ENCODE data around the gene RAD51B. TPM values are rescaled to one million over a fixed set of nuclear protein-coding genes. Genes with fewer than 3 reads are reported as not detected.
"Not testable (repeated sequence)": the region's sequence is repeated elsewhere in the genome, so short reads cannot be mapped to it uniquely, and the experiment has no call there.

Gene RAD51B
- 7.6 and 12.0 TPM in 2 replicates for polyA plus RNA-seq (2014; cell fraction: cytosol; rRNA removed)
- 8.0 and 9.4 TPM in 2 replicates for polyA plus RNA-seq (2014; cell fraction: nucleus; rRNA removed)

GRCh38 chr14:67819563-67820421, at the start of gene RAD51B:
RAD51B (plus strand) TSS chr14:67819779.
- DNase-seq (ENCODE audit: low spot score) = peak; percentile 82

- no peak for DNase-seq (ENCODE audit: low spot score)
Observed at GRCh38 chr14:67773844-67774377, 45.7 kb upstream of the RAD51B start.

- no peak for DNase-seq (ENCODE audit: low spot score)
Observed at GRCh38 chr14:67776653-67777322, 42.8 kb upstream of the RAD51B start.

GRCh38 chr14:67778792-67779191, 40.8 kb upstream of the RAD51B start:
- DNase-seq (ENCODE audit: low spot score) = no peak

GRCh38 chr14:67782090-67782489, 37.5 kb upstream of the RAD51B start:
- no peak for DNase-seq (ENCODE audit: low spot score)

- DNase-seq (ENCODE audit: low spot score) = no peak
Observed at GRCh38 chr14:67784244-67784823, 35.2 kb upstream of the RAD51B start.

- DNase-seq (ENCODE audit: low spot score) = no peak
Observed at GRCh38 chr14:67785270-67786109, 34.1 kb upstream of the RAD51B start.

GRCh38 chr14:67787673-67788072, 31.9 kb upstream of the RAD51B start:
- no peak for DNase-seq (ENCODE audit: low spot score)

GRCh38 chr14:67798731-67799130, 20.8 kb upstream of the RAD51B start:
- DNase-seq (ENCODE audit: low spot score) = no peak

GRCh38 chr14:67800743-67801142, 18.8 kb upstream of the RAD51B start:
- no peak for DNase-seq (ENCODE audit: low spot score)

- DNase-seq (ENCODE audit: low spot score) = no peak
Observed at GRCh38 chr14:67806246-67806645, 13.3 kb upstream of the RAD51B start.

GRCh38 chr14:67814821-67815220, 4.8 kb upstream of the RAD51B start:
- DNase-seq (ENCODE audit: low spot score) = no peak

GRCh38 chr14:67815573-67816225, 3.9 kb upstream of the RAD51B start:
- DNase-seq (ENCODE audit: low spot score) = no peak

- DNase-seq (ENCODE audit: low spot score) = peak; percentile 94
Observed at GRCh38 chr14:67816326-67817002, 3.1 kb upstream of the RAD51B start, which contains the start of gene ZFYVE26. ZFYVE26 (minus strand) TSS chr14:67816590; CDS start chr14:67815963, 627 bp downstream.

GRCh38 chr14:67817750-67818438, 1.7 kb upstream of the RAD51B start:
- no peak for DNase-seq (ENCODE audit: low spot score)

- DNase-seq (ENCODE audit: low spot score) = not testable (repeated sequence)
Observed at GRCh38 chr14:67818476-67818875, 1.1 kb upstream of the RAD51B start.

GRCh38 chr14:67820428-67820971, 921 bp downstream of the RAD51B start:
- no peak for DNase-seq (ENCODE audit: low spot score)

- DNase-seq (ENCODE audit: low spot score) = no peak
Observed at GRCh38 chr14:67821121-67821520, 1.5 kb downstream of the RAD51B start.

GRCh38 chr14:67831113-67831512, 11.5 kb downstream of the RAD51B start:
- no peak for DNase-seq (ENCODE audit: low spot score)

All from SK-N-DZ (cell line).